HG03354 (cell line): Measurements from ENCODE around the gene TIGD3.
A peak's percentile ranks its signal among the peaks of the same experiment; 100 is the strongest.
"Not testable (repeated sequence)": the region's sequence is repeated elsewhere in the genome, so short reads cannot be mapped to it uniquely, and the experiment has no call there.

Source experiments
- ATAC-seq: cut with Tn5 transposase; IDR thresholded peaks from one replicate; pipeline ENCODE4 v1.9.1; 2021; ENCODE audit warnings: mild to moderate bottlenecking; ENCODE audit not compliant: unreplicated experiment, poor library complexity, severe bottlenecking

The TIGD3 gene

GRCh38 chr11:65323813-65324212, 30.7 kb upstream of the TIGD3 start:
- ATAC-seq: no peak

DNA sequence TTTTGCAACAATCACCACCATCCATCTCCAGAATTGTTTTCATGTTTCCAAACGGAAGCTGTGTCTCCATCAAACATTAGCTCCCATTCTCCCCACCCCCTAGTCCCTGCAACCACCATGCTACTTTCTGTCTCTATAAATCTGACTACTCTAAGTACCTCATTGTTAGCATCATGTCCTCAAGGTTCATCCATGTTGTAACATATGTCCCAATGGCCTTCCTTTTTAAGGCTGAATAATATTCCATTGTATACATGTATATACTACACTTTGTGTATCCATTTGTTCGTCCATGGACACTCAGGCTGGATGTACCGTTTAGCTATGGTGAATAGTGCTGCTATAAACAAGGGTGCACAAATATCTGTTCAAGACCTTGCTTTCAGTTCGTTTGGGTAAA, 29.1 kb upstream of the TIGD3 start:
- no peak for ATAC-seq

DNA sequence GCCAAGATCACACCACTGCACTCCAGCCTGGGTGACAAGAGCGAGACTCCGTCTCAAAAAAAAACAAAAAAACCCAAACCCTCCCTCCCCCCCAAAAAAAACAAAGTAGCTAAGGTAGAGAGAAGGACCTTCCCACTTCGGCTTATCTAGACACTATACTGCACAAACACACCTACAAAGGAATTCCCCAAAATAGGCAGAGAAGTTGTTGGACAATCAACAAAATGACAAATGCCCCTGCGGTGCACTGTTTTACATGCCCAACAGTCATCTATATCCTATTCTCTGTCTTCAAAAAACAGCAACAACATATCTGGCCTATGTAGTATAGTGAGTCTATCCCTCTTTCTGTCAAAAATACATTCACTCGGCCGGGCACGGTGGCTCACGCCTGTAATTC, 27.5 kb upstream of the TIGD3 start:
- no peak for ATAC-seq

DNA sequence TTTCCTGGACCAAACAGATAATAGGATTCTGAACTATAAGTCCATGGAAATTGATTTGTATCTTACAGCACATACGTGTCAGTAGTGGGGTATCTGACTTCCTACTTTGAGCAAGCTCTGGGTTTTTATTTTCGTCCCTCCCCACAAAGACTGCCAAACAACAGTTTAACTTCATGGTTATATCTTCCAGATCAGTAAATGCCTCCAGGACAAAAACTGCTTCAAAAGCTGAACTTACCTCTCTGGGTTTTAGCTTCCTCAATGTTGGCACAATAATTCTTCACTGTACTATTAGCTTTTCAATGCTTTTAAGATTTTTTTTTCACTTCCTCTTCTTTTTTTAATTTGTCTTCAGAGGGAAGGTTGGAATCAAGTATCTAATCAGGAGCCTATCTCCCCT, 25.1 kb upstream of the TIGD3 start:
- ATAC-seq: no peak

GRCh38 chr11:65329944-65330403, 24.6 kb upstream of the TIGD3 start:
- no peak for ATAC-seq

DNA sequence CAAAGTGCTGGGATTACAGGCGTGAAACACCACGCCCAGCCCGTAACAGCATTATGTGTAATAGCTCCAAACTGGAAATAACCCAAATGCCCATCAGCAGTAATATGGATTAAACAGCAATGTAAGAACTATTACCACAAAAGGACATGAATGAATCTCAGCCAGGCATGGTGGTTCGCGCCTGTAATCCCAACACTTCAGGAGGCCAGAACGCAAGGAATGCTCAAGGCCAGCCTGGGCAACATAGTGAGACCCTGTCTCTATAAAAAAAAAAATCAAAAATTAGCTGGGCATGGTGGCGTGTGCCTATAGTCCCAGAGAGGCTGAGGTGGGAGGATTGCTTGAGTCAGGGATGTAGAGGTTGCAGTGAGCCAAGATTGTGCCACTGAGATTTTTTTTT, 24.0 kb upstream of the TIGD3 start:
- ATAC-seq: no peak

GRCh38 chr11:65332591-65332990, 22.0 kb upstream of the TIGD3 start:
- ATAC-seq: not testable (repeated sequence)

DNA sequence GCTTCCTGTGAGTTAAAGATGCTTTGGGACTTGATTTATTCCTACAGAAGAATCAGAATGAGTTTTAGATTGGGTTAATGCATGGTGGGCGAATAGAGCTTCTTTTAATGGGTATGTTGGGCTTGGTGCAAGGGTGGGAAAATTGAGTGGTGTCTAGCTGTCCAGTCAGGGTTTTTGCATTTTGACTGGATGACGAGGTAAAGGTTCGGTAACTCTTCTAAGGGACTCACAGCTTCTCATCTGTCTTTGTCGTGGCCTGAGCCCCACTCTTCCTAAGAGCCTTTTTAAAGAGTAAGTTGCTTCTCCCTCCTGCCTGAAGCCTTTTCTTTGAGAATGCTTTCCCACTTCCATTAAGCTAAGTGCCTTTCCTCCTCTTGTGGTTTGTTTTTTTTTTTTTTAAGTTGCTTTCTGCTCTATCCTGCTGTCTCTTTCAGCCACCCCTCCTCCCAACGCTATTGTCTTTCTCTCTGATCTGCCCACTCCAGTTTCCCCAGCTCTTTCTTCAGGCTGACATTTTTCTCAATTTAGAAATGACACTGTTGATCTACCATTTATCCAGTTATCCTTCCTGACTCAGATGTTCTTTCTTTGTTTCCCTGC, 19.8 kb upstream of the TIGD3 start:
- no peak for ATAC-seq

DNA sequence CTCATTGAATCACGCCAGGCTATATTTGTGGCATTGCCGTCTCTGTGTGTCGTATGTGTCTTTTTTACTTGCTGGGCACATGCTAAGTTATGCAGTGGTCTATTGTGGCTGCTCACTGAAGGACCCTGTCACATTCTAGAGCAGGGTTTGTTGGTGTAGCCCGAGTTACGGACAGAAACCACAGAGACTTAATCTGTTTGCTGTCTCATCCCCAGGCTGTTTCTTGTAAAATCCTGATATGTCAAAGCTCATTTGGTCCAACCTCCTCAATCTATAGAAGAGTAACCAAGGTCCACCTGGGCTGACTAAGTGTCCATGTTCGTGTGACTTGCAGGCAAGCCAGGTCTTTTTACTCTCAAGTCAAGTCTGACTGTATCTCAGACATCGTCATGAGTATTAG, 15.9 kb upstream of the TIGD3 start:
- ATAC-seq: no peak

GRCh38 chr11:65340226-65340625, 14.3 kb upstream of the TIGD3 start:
- no peak for ATAC-seq

DNA sequence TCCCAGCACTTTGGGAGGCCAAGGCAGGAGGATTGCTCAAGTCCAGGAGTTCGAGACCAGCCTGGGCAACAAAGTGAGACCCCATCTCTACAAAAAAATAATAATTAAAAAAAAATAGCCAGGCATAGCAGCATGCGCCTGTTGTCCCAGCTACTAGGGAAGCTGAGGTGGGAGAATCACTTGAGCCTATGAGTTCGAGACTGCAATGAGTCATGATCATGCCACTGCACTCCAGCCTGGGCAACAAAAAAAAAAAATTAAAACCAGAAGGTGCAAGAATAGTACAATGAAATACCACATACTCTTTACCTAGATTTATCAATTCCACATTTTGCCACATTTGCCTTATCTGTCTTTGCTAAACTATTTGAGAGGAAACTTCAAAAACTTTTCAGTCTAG, 12.7 kb upstream of the TIGD3 start:
- ATAC-seq: no peak

GRCh38 chr11:65351511-65351910, 3.0 kb upstream of the TIGD3 start:
- no peak for ATAC-seq

DNA sequence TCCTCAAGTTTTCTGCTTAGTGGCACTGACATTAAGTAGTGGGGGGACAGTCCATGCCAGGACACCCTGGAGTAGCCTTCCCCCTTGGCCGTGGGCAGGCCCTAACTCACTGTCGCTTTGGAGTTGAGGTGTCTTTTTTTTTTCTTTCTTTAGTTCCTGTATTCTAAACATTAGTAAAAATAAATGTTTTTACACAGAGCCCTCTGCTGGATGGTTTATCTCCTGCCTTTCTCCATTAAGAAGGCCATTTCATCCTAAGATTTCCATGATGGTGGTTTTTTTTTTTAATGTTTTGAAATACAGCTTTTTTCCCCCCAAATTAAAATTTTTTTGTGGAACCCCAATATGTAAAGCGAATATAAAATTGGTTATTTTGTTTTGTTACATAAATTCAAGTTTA, 1.8 kb upstream of the TIGD3 start:
- no peak for ATAC-seq

DNA sequence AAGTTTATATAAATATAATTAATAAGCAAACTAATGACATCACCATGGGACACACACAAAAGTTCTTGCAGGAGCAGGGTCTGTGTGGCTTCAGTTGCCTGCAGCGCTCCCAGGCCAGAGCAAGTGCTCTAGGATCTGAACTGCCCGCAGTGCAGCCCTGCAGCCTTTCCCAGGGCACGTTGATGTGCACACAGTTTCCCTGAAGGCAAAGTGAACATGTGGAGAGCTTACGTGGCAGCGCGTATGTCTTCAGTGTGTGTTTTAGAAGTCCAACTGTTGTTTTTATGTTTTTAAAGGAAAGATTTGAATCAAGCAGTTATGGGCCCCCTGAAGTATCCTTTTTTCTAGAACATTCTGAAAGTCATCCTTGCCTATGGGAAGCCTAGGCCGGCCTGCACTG, 1.2 kb upstream of the TIGD3 start:
- no peak for ATAC-seq

- no peak for ATAC-seq
Observed at GRCh38 chr11:65353900-65354264, 669 bp upstream of the TIGD3 start.

DNA sequence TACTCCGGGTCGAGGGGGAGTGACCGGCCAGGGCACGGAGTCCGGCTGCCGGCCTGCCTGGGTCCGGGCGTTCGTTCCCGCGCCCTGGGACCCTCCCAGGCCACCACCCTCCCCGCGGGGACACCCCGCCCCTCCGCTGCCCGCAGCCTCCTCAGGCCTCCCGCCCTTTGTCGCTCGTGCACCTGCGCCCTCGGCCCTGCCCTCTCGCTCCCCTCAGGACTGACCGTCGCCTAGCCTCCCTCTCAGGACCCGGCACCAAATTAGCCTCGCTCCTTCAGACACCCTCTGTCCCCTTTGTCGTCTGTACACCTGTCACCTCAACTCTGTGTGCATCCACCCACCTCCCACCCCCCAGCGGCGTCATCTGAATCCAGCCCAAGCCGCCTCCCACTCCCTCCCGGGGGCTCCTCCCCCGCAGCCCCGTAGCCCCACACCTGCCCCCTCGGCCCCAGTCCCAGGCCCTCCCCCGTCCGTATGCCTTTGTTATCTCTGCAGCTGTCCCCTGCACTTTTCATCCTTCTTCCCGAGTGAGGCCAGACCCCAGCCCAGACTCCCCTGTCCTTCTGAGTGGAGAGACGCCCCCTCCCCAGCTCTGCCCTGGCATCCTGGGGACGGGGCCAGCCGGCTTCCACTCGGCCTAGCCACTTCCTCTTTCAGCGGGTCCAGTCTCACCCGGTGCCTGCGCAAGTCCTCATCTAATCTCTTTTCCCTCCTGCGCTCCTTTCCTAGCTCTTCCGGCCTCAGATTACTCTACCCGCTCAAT, 643 bp downstream of the TIGD3 start:
- peak; percentile 35 for ATAC-seq

- ATAC-seq: no peak
Observed at GRCh38 chr11:65355776-65356393, 1.3 kb downstream of the TIGD3 start.

- ATAC-seq: no peak
Observed at GRCh38 chr11:65356394-65356972, 1.9 kb downstream of the TIGD3 start.

GRCh38 chr11:65357856-65358356, 3.4 kb downstream of the TIGD3 start:
- ATAC-seq: no peak

DNA sequence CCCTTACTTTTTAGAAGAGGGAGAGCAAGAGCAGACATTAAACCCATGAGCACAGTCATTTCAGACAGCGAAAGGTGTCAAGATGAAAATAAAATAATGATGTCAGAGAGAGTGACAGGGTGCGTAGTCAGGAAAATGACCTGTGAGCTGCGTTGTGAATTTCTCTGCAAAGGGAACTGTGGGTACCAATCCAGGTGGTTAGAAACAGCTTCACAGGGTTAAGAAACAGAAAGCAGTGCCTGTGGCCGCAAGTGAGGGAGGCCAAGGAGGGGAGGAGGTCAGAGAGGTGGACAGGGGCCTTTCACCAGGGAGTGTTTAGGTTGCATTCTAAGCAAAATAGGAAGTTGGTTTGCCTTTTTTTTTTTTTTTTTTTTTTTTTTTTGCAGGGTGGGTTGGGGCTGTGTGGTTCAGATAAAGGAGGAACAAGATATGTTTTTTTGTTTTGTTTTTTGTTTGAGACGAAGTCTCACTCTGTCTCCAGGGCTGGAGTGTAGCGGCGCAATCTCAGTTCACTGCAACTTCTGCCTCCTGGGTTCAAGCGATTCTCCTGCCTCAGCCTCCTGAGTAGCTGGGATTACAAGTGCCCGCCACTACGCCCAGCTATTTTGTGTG, 7.9 kb downstream of the TIGD3 start:
- no peak for ATAC-seq
